GM23338 (cell line): ENCODE measurements around the gene SAC3D1. TPM values are rescaled to one million over a fixed set of nuclear protein-coding genes. Genes with fewer than 3 reads are reported as not detected.
A peak's percentile ranks its signal among the peaks of the same experiment; 100 is the strongest.

Experiments used
- ATAC-seq: fragments of 200-7000 bp; cut with Tn5 transposase; 3 replicates; pipeline ENCODE4 v1.9.1; 2020
- DNase-seq: peaks from one replicate; pipeline ENCODE4 v3.0.0-alpha.2; 2015; ENCODE audit warnings: low spot score
- H2AFZ ChIP-seq: fragments of 200-600 bp; sonication (generic); 2 replicates; pipeline ENCODE4 v1.8.0; 2016; ENCODE audit warnings: antibody characterized with exemption, mild to moderate bottlenecking, moderate library complexity
- H3F3A ChIP-seq: fragments of 200-600 bp; sonication (generic); replicated peaks from 2 replicates; pipeline ENCODE4 v1.8.0; 2017; ENCODE audit warnings: antibody characterized with exemption, mixed run types, low read depth
- H3K27ac ChIP-seq: fragments of 200-600 bp; sonication (generic); 2 replicates; pipeline ENCODE4 v1.6.1; 2016; ENCODE audit warnings: low read depth
- H3K27me3 ChIP-seq: fragments of 200-600 bp; sonication (generic); 2 replicates; pipeline ENCODE4 v1.8.0; 2016; ENCODE audit warnings: mild to moderate bottlenecking, mixed run types, moderate library complexity; ENCODE audit not compliant: insufficient read depth
- H3K36me3 ChIP-seq: fragments of 200-600 bp; sonication (generic); 2 replicates; pipeline ENCODE4 v1.8.0; 2016; ENCODE audit warnings: mild to moderate bottlenecking; ENCODE audit not compliant: insufficient read depth
- H3K4me1 ChIP-seq: fragments of 200-600 bp; sonication (generic); 2 replicates; pipeline ENCODE4 v1.8.0; 2016; ENCODE audit warnings: mild to moderate bottlenecking, moderate library complexity; ENCODE audit not compliant: insufficient read depth
- H3K4me2 ChIP-seq: fragments of 200-600 bp; sonication (generic); 2 replicates; pipeline ENCODE4 v1.7.1; 2017; ENCODE audit warnings: mixed run types
- H3K4me3 ChIP-seq: fragments of 200-600 bp; sonication (generic); 2 replicates; pipeline ENCODE4 v1.6.1; 2016; ENCODE audit warnings: mixed run types
- H3K79me2 ChIP-seq: fragments of 200-600 bp; sonication (generic); replicated peaks from 2 replicates; pipeline ENCODE4 v1.8.0; 2017; ENCODE audit warnings: mild to moderate bottlenecking; ENCODE audit not compliant: insufficient read depth
- H3K9me2 ChIP-seq: fragments of 200-600 bp; sonication (generic); 2 replicates; pipeline ENCODE4 v1.8.0; 2017; ENCODE audit not compliant: insufficient read depth
- H4K20me1 ChIP-seq: fragments of 200-600 bp; sonication (generic); replicated peaks from 2 replicates; pipeline ENCODE4 v1.8.0; 2017; ENCODE audit warnings: mild to moderate bottlenecking; ENCODE audit not compliant: insufficient read depth
- H3K27ac Mint-ChIP-seq: 2 replicates; pipeline ENCODE4 v1.8.0; 2020; ENCODE audit warnings: inconsistent platforms, mild to moderate bottlenecking, moderate library complexity, mixed read lengths
- H3K27me3 Mint-ChIP-seq: 3 replicates; pipeline ENCODE4 v1.8.0; 2022; ENCODE audit warnings: low read depth, mild to moderate bottlenecking, moderate library complexity, mixed read lengths, inconsistent platforms; ENCODE audit not compliant: insufficient read depth, poor library complexity
- H3K36me3 Mint-ChIP-seq: 3 replicates; pipeline ENCODE4 v1.8.0; 2021; ENCODE audit warnings: low read depth, mild to moderate bottlenecking, inconsistent platforms, moderate library complexity, mixed read lengths
- H3K4me1 Mint-ChIP-seq: 3 replicates; pipeline ENCODE4 v1.8.0; 2020; ENCODE audit warnings: mild to moderate bottlenecking, inconsistent platforms, mixed read lengths
- H3K4me3 Mint-ChIP-seq: 3 replicates; pipeline ENCODE4 v1.8.0; 2021; ENCODE audit warnings: moderate library complexity, mild to moderate bottlenecking, inconsistent platforms, mixed read lengths
- H3K9me3 Mint-ChIP-seq: 3 replicates; pipeline ENCODE4 v1.8.0; 2020; ENCODE audit warnings: moderate library complexity, mild to moderate bottlenecking, inconsistent platforms, mixed read lengths
- CREB1 ChIP-seq: fragments of 250-450 bp; sonication (Bioruptor Pico); IDR thresholded peaks from 2 replicates; pipeline ENCODE4 v1.5.0; 2020; ENCODE audit warnings: low read depth, mild to moderate bottlenecking, moderate library complexity
- EZH2 ChIP-seq: fragments of 200-600 bp; sonication (generic); IDR thresholded peaks from one replicate; pipeline ENCODE4 v1.8.0; 2017; ENCODE audit warnings: antibody characterized with exemption, mild to moderate bottlenecking, low read depth; ENCODE audit not compliant: unreplicated experiment
- EZH2phosphoT487 ChIP-seq: fragments of 200-600 bp; sonication (generic); IDR thresholded peaks from one replicate; pipeline ENCODE4 v1.8.1; 2018; ENCODE audit warnings: antibody characterized with exemption; ENCODE audit not compliant: unreplicated experiment
- JUNB ChIP-seq: IDR thresholded peaks from one replicate; pipeline ENCODE4 v1.6.1; 2016; ENCODE audit warnings: antibody characterized with exemption; ENCODE audit not compliant: unreplicated experiment
- NANOG ChIP-seq: IDR thresholded peaks from 2 replicates; pipeline ENCODE4 v1.6.1; 2016; ENCODE audit warnings: antibody characterized with exemption, borderline replicate concordance
- POLR2AphosphoS5 ChIP-seq: IDR thresholded peaks from 2 replicates; pipeline ENCODE4 v1.6.1; 2016; ENCODE audit warnings: antibody characterized with exemption, low read depth
- STAT1 ChIP-seq: IDR thresholded peaks from one replicate; pipeline ENCODE4 v1.6.1; 2016; ENCODE audit warnings: antibody characterized with exemption; ENCODE audit not compliant: unreplicated experiment
- ZNF114 ChIP-seq: fragments of 250-450 bp; sonication (Bioruptor Pico); IDR thresholded peaks from 2 replicates; pipeline ENCODE4 v1.5.0; 2020; ENCODE audit warnings: mild to moderate bottlenecking, moderate library complexity
- ZNF331 ChIP-seq: fragments of 250-450 bp; sonication (Bioruptor Pico); IDR thresholded peaks from 2 replicates; pipeline ENCODE4 v1.5.0; 2020; ENCODE audit warnings: low read depth, mild to moderate bottlenecking, moderate library complexity
- polyA plus RNA-seq: library from polyadenylated mRNA; unstranded; fragments of >200 nt; fragmentation: Nextera tagmentation; extraction: Ambion mirVana; gene quantifications from 2 replicates; pipeline ENCODE4 v1.2.1, GENCODE V29; 2016
- total RNA-seq: library from RNA; depleted of rRNA; stranded (reverse); fragments of >200 nt; shearing (Covaris generic); gene quantifications from 2 replicates; pipeline ENCODE4 v1.2.3, GENCODE V29; 2014
- TF ChIP-seq, protein P1 (sequence below): IDR thresholded peaks from 2 replicates; pipeline ENCODE4 v1.6.1; 2016; ENCODE audit warnings: antibody characterized with exemption
- TF ChIP-seq, protein P2 (sequence below): IDR thresholded peaks from one replicate; pipeline ENCODE4 v1.6.1; 2018; ENCODE audit warnings: antibody characterized with exemption; ENCODE audit not compliant: unreplicated experiment
- TF ChIP-seq, protein P3 (sequence below), 2 experiments: fragments of 200-600 bp in 1 of 2; sonication (generic) in 1 of 2; conservative IDR thresholded peaks; 2 replicates each; pipeline versions ENCODE4 v1.5.1 to v1.6.1; 2016 to 2017; ENCODE audit warnings: antibody characterized with exemption in 2 of 2, low read depth in 2 of 2, mild to moderate bottlenecking in 2 of 2, moderate library complexity in 1 of 2
- TF ChIP-seq, protein P4 (sequence below): fragments of 250-450 bp; sonication (Bioruptor Pico); IDR thresholded peaks from 2 replicates; pipeline ENCODE4 v1.5.0; 2020; ENCODE audit warnings: mild to moderate bottlenecking, moderate library complexity

SAC3D1 gene
- total and polyA plus RNA-seq, 2 experiments from 2014 or later, result 21.6 to 30.3 TPM

DNA sequence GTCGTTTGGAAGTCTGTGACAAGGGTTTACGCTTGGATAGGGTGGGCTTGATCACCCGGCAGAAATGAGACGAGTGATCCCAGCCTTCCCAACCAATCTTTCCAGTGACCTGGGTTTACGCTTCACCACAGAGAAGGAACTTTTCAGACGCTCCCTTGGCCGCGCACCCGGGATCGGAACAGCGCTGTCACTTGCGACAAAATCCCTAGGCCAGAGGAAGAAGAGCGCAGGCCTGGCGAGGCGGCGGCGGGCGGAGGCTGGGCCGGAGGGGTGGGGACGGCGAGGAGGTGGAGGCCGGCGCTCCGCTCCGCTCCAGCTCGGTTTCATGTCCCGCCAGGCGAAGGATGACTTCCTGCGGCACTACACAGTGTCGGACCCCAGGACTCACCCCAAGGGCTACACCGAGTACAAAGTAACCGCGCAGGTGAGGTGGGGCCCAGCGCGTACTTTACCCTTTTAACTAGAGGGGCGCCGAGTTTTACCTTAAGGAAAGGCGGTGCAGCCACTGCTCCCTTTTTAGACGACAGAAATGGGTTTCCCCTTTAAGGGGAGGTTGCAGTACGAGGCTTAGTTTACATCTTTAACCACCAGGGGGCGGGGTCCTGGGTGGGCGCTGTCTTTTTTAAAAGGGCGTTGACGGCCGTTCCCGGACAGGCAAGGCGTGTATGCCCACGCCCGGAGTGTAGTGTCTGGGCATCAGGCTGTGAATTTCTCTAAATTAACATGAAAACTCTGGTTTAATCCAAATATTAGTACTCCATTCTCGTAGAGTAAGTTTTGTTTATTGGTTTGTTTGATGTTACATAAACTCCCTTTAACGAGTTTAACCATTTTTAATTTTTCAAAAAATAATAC, 13.6 kb upstream of the SAC3D1 start, which contains the start of gene SNX15:
Gene SNX15 (plus strand): TSS at position 227 of the 855 bp plus-strand sequence. CDS start 99 bp downstream, at position 326.
- H3K4me1 Mint-ChIP-seq, result peaks cover 8% of the 10 kb centered on the region; the same call in 2 of the 3 replicates
- H3F3A ChIP-seq, result no peaks in the 10 kb centered on the region
- peaks cover 9% of the 10 kb centered on the region for H3K27me3 Mint-ChIP-seq
- H3K9me3 Mint-ChIP-seq, result no peaks in the 10 kb centered on the region
- no peaks in the 10 kb centered on the region for H3K79me2 ChIP-seq
- DNase-seq (peak; percentile 99), ATAC-seq (peak; percentile 94)
- peak within 1 kb of the TSS; percentile 55 for H3K4me3 ChIP-seq
- H3K9me2 ChIP-seq, result no peaks in the 10 kb centered on the region
- H3K27me3 ChIP-seq, result no peaks in the 10 kb centered on the region
- H3K27ac Mint-ChIP-seq, result 0 out of 2 replicates have a peak within 1 kb of the TSS, but pooled peaks have one; percentile 63
- peak within 1 kb of the TSS; percentile 71 for H3K4me2 ChIP-seq
- peak; percentile 71 for TF ChIP-seq POLR2AphosphoS5
- TF ChIP-seq JUNB, result peak; percentile 93
- TF ChIP-seq, protein P1, sequence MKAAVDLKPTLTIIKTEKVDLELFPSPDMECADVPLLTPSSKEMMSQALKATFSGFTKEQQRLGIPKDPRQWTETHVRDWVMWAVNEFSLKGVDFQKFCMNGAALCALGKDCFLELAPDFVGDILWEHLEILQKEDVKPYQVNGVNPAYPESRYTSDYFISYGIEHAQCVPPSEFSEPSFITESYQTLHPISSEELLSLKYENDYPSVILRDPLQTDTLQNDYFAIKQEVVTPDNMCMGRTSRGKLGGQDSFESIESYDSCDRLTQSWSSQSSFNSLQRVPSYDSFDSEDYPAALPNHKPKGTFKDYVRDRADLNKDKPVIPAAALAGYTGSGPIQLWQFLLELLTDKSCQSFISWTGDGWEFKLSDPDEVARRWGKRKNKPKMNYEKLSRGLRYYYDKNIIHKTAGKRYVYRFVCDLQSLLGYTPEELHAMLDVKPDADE, result no peak; the same call in 1 of the 2 replicates
- TF ChIP-seq, protein P2, sequence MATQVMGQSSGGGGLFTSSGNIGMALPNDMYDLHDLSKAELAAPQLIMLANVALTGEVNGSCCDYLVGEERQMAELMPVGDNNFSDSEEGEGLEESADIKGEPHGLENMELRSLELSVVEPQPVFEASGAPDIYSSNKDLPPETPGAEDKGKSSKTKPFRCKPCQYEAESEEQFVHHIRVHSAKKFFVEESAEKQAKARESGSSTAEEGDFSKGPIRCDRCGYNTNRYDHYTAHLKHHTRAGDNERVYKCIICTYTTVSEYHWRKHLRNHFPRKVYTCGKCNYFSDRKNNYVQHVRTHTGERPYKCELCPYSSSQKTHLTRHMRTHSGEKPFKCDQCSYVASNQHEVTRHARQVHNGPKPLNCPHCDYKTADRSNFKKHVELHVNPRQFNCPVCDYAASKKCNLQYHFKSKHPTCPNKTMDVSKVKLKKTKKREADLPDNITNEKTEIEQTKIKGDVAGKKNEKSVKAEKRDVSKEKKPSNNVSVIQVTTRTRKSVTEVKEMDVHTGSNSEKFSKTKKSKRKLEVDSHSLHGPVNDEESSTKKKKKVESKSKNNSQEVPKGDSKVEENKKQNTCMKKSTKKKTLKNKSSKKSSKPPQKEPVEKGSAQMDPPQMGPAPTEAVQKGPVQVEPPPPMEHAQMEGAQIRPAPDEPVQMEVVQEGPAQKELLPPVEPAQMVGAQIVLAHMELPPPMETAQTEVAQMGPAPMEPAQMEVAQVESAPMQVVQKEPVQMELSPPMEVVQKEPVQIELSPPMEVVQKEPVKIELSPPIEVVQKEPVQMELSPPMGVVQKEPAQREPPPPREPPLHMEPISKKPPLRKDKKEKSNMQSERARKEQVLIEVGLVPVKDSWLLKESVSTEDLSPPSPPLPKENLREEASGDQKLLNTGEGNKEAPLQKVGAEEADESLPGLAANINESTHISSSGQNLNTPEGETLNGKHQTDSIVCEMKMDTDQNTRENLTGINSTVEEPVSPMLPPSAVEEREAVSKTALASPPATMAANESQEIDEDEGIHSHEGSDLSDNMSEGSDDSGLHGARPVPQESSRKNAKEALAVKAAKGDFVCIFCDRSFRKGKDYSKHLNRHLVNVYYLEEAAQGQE, result no peak
- TF ChIP-seq EZH2, result no peak
- TF ChIP-seq EZH2phosphoT487, result no peak
- TF ChIP-seq ZNF331 (CRISPR knock-in tag), result no peak
- peak; percentile 28; the same call in 1 of the 2 replicates for TF ChIP-seq CREB1 (CRISPR knock-in tag)
- TF ChIP-seq, protein P3, sequence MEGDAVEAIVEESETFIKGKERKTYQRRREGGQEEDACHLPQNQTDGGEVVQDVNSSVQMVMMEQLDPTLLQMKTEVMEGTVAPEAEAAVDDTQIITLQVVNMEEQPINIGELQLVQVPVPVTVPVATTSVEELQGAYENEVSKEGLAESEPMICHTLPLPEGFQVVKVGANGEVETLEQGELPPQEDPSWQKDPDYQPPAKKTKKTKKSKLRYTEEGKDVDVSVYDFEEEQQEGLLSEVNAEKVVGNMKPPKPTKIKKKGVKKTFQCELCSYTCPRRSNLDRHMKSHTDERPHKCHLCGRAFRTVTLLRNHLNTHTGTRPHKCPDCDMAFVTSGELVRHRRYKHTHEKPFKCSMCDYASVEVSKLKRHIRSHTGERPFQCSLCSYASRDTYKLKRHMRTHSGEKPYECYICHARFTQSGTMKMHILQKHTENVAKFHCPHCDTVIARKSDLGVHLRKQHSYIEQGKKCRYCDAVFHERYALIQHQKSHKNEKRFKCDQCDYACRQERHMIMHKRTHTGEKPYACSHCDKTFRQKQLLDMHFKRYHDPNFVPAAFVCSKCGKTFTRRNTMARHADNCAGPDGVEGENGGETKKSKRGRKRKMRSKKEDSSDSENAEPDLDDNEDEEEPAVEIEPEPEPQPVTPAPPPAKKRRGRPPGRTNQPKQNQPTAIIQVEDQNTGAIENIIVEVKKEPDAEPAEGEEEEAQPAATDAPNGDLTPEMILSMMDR (conservative IDR thresholded peaks at IDR 0.05; ENCODE audit: low read depth in 2 of 2), result peak; percentile 52 to 58
- TF ChIP-seq, protein P4, sequence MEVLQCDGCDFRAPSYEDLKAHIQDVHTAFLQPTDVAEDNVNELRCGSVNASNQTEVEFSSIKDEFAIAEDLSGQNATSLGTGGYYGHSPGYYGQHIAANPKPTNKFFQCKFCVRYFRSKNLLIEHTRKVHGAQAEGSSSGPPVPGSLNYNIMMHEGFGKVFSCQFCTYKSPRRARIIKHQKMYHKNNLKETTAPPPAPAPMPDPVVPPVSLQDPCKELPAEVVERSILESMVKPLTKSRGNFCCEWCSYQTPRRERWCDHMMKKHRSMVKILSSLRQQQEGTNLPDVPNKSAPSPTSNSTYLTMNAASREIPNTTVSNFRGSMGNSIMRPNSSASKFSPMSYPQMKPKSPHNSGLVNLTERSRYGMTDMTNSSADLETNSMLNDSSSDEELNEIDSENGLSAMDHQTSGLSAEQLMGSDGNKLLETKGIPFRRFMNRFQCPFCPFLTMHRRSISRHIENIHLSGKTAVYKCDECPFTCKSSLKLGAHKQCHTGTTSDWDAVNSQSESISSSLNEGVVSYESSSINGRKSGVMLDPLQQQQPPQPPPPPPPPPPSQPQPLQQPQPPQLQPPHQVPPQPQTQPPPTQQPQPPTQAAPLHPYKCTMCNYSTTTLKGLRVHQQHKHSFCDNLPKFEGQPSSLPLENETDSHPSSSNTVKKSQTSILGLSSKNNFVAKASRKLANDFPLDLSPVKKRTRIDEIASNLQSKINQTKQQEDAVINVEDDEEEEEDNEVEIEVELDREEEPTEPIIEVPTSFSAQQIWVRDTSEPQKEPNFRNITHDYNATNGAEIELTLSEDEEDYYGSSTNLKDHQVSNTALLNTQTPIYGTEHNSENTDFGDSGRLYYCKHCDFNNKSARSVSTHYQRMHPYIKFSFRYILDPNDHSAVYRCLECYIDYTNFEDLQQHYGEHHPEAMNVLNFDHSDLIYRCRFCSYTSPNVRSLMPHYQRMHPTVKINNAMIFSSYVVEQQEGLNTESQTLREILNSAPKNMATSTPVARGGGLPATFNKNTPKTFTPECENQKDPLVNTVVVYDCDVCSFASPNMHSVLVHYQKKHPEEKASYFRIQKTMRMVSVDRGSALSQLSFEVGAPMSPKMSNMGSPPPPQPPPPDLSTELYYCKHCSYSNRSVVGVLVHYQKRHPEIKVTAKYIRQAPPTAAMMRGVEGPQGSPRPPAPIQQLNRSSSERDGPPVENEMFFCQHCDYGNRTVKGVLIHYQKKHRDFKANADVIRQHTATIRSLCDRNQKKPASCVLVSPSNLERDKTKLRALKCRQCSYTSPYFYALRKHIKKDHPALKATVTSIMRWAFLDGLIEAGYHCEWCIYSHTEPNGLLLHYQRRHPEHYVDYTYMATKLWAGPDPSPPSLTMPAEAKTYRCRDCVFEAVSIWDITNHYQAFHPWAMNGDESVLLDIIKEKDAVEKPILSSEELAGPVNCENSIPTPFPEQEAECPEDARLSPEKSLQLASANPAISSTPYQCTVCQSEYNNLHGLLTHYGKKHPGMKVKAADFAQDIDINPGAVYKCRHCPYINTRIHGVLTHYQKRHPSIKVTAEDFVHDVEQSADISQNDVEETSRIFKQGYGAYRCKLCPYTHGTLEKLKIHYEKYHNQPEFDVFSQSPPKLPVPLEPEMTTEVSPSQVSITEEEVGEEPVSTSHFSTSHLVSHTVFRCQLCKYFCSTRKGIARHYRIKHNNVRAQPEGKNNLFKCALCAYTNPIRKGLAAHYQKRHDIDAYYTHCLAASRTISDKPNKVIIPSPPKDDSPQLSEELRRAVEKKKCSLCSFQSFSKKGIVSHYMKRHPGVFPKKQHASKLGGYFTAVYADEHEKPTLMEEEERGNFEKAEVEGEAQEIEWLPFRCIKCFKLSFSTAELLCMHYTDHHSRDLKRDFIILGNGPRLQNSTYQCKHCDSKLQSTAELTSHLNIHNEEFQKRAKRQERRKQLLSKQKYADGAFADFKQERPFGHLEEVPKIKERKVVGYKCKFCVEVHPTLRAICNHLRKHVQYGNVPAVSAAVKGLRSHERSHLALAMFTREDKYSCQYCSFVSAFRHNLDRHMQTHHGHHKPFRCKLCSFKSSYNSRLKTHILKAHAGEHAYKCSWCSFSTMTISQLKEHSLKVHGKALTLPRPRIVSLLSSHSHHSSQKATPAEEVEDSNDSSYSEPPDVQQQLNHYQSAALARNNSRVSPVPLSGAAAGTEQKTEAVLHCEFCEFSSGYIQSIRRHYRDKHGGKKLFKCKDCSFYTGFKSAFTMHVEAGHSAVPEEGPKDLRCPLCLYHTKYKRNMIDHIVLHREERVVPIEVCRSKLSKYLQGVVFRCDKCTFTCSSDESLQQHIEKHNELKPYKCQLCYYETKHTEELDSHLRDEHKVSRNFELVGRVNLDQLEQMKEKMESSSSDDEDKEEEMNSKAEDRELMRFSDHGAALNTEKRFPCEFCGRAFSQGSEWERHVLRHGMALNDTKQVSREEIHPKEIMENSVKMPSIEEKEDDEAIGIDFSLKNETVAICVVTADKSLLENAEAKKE, result no peak
- no peak for TF ChIP-seq NANOG
- TF ChIP-seq ZNF114 (CRISPR knock-in tag), result no peak
- no peak for TF ChIP-seq STAT1
- no peaks in the 10 kb centered on the region for H4K20me1 ChIP-seq
- H3K36me3 Mint-ChIP-seq, result no peaks in the 10 kb centered on the region; the same call in 2 of the 3 replicates
- H3K4me3 Mint-ChIP-seq, result peak within 1 kb of the TSS; percentile 74
- no peak within 1 kb of the TSS for H3K27ac ChIP-seq
- no peaks in the 10 kb centered on the region; the same call in 1 of the 2 replicates for H3K4me1 ChIP-seq
- H2AFZ ChIP-seq, result peak within 1 kb of the TSS; percentile 30; the same call in 1 of the 2 replicates
- H3K36me3 ChIP-seq, result no peaks in the 10 kb centered on the region
